Upper lobe of left lung (tissue), 4 donors: ENCODE results near the gene BIVM.
"Not testable (repeated sequence)": the region's sequence is repeated elsewhere in the genome, so short reads cannot be mapped to it uniquely, and the experiment has no call there.

Source experiments
- CTCF ChIP-seq, 6 experiments: fragments of 450-650 bp in 4 of 6; fragments of 200-600 bp in 2 of 6; sonication (generic) in 2 of 6; IDR thresholded peaks; one replicate each; pipeline ENCODE4 v1.5.1; 2016 to 2019; ENCODE audit warnings: antibody characterized with exemption in 6 of 6
- POLR2A ChIP-seq, 4 donors: fragments of 450-650 bp; IDR thresholded peaks; one replicate each; pipeline ENCODE4 v1.5.1; 2016 to 2017; ENCODE audit warnings: antibody characterized with exemption in 4 of 4, mild to moderate bottlenecking in 2 of 4

- not testable (repeated sequence) for TF ChIP-seq CTCF, POLR2A (IDR thresholded peaks at IDR 0.05)
Measured at GRCh38 chr13:102780656-102781055, 18.3 kb upstream of the BIVM start.
